H1 (cell line): ENCODE data around the gene PEX26. TPM values are rescaled to one million over a fixed set of nuclear protein-coding genes. Genes with fewer than 3 reads are reported as not detected.

ENCODE experiments used
- CTCF ChIA-PET: fragments of 300-600 bp; sonication (Branson Sonifier 250); formaldehyde crosslinking; loops from one replicate; lab custom pipeline; 2021; ENCODE audit not compliant: partially characterized antibody; lab: Charles Lee
- POLR2A ChIA-PET: fragments of 300-600 bp; sonication (Branson Sonifier 250); formaldehyde crosslinking; loops from one replicate; lab custom pipeline; 2021; ENCODE audit warnings: inconsistent platforms; ENCODE audit not compliant: partially characterized antibody; lab: Charles Lee
- DNase-seq, 2 experiments: peaks; one replicate each; pipeline versions ENCODE4 v3.0.0 to v3.0.0-alpha.2; 2010 to 2022; ENCODE audit warnings: low spot score in 2 of 2, low read depth in 1 of 2, mixed read lengths in 1 of 2
- FAIRE-seq: peaks from 2 replicates; lab custom pipeline; 2011; peaks lifted over from hg19 to GRCh38; lab: Jason Lieb, UNC
- H2AFZ ChIP-seq: 2 replicates; pipeline ENCODE4 v1.8.1; 2012; ENCODE audit warnings: low read length, inconsistent platforms
- H2AK5ac ChIP-seq: 2 replicates; pipeline ENCODE4 v1.6.1; 2013; ENCODE audit warnings: low read depth, low read length
- H2BK120ac ChIP-seq: replicated peaks from 2 replicates; pipeline ENCODE3; 2013; ENCODE audit warnings: low read depth, low read length, inconsistent platforms
- H2BK12ac ChIP-seq: 2 replicates; pipeline ENCODE4 v1.6.1; 2013; ENCODE audit warnings: low read depth, low read length
- H2BK15ac ChIP-seq: 2 replicates; pipeline ENCODE4 v1.6.1; 2013; ENCODE audit warnings: low read length
- H2BK20ac ChIP-seq: 2 replicates; pipeline ENCODE4 v1.6.1; 2013; ENCODE audit warnings: low read length
- H2BK5ac ChIP-seq: 2 replicates; pipeline ENCODE4 v1.6.1; 2013; ENCODE audit warnings: low read depth, low read length
- H3K14ac ChIP-seq: 2 replicates; pipeline ENCODE4 v1.6.1; 2013; ENCODE audit warnings: inconsistent platforms; ENCODE audit not compliant: insufficient read length
- H3K18ac ChIP-seq: 2 replicates; pipeline ENCODE4 v1.6.1; 2013; ENCODE audit warnings: low read length; ENCODE audit errors: extremely low read depth
- H3K23ac ChIP-seq: 2 replicates; pipeline ENCODE4 v1.6.1; 2013; ENCODE audit warnings: inconsistent platforms; ENCODE audit not compliant: insufficient read length
- H3K23me2 ChIP-seq: 2 replicates; pipeline ENCODE4 v1.6.1; 2013; ENCODE audit warnings: low read depth, low read length
- H3K27ac ChIP-seq: 2 replicates; pipeline ENCODE4 v1.6.1; 2011; ENCODE audit warnings: low read depth, low read length, inconsistent platforms
- H3K27me3 ChIP-seq, 4 experiments: replicated peaks in 1 of 4; 1 replicate in 1 of 4; 2 replicates in 3 of 4; pipeline versions ENCODE4 v1.6.1 to v1.8.1; 2011 to 2013; ENCODE audit warnings: low read length in 3 of 4, mild to moderate bottlenecking in 3 of 4, inconsistent platforms in 2 of 4, mixed read lengths in 2 of 4, moderate library complexity in 1 of 4; ENCODE audit not compliant: control insufficient read depth in 3 of 4, insufficient read depth in 3 of 4; ENCODE audit errors: extremely low read depth in 1 of 4
- H3K36me3 ChIP-seq, 4 experiments: 2 replicates each; pipeline versions ENCODE4 v1.6.1 to v1.8.1; 2011 to 2013; ENCODE audit warnings: mild to moderate bottlenecking in 4 of 4, low read length in 3 of 4, moderate library complexity in 2 of 4, control low read depth in 1 of 4, inconsistent platforms in 1 of 4; ENCODE audit not compliant: insufficient read depth in 4 of 4, control insufficient read depth in 2 of 4
- H3K4ac ChIP-seq: replicated peaks from 2 replicates; pipeline ENCODE3; 2013; ENCODE audit warnings: low read length, low read depth, mixed read lengths, inconsistent platforms; ENCODE audit not compliant: insufficient read length
- H3K4me1 ChIP-seq, 4 experiments: replicated peaks in 1 of 4; 1 replicate in 1 of 4; 2 replicates in 3 of 4; pipeline versions ENCODE4 v1.6.1 to v1.8.1; 2011 to 2013; ENCODE audit warnings: low read length in 3 of 4, inconsistent platforms in 2 of 4, mixed read lengths in 1 of 4; ENCODE audit not compliant: insufficient read depth in 4 of 4, control insufficient read depth in 3 of 4
- H3K4me2 ChIP-seq, 2 experiments: 2 replicates each; pipeline versions ENCODE4 v1.6.1 to v1.8.1; 2011 to 2013; ENCODE audit warnings: low read depth in 2 of 2, low read length in 2 of 2, control low read depth in 1 of 2, inconsistent platforms in 1 of 2, mild to moderate bottlenecking in 1 of 2; ENCODE audit not compliant: insufficient read depth in 1 of 2
- H3K4me3 ChIP-seq, 4 experiments: fragments of 200-600, 300-600 bp in 1 of 4; sonication (generic), shearing (Covaris generic), sonication (Bioruptor Twin) in 1 of 4; 2 replicates each; pipeline versions ENCODE4 v1.5.1 to v1.8.1; 2011 to 2016; ENCODE audit warnings: low read length in 4 of 4, low read depth in 3 of 4, control low read depth in 2 of 4, inconsistent platforms in 2 of 4, mild to moderate bottlenecking in 2 of 4, mixed read lengths in 1 of 4, moderate library complexity in 1 of 4; ENCODE audit not compliant: insufficient read depth in 2 of 4; ENCODE audit errors: extremely low read depth in 1 of 4
- H3K56ac ChIP-seq: replicated peaks from 2 replicates; pipeline ENCODE3; 2013; ENCODE audit warnings: low read depth, mild to moderate bottlenecking, mixed read lengths, low read length, inconsistent platforms; ENCODE audit not compliant: insufficient read length
- H3K79me1 ChIP-seq: 2 replicates; pipeline ENCODE4 v1.6.1; 2013; ENCODE audit warnings: low read depth, low read length, control low read depth
- H3K79me2 ChIP-seq, 2 experiments: 2 replicates each; pipeline versions ENCODE4 v1.6.1 to v1.8.1; 2012 to 2013; ENCODE audit warnings: low read length in 2 of 2, mild to moderate bottlenecking in 2 of 2, inconsistent platforms in 1 of 2; ENCODE audit not compliant: insufficient read depth in 2 of 2, control insufficient read depth in 1 of 2
- H3K9ac ChIP-seq, 4 experiments: replicated peaks in 1 of 4; 1 replicate in 1 of 4; 2 replicates in 3 of 4; pipeline versions ENCODE4 v1.6.1 to v1.8.1; 2011 to 2013; ENCODE audit warnings: low read depth in 3 of 4, low read length in 3 of 4, control low read depth in 2 of 4, mild to moderate bottlenecking in 2 of 4, moderate library complexity in 2 of 4, inconsistent platforms in 1 of 4; ENCODE audit errors: extremely low read depth in 1 of 4
- H3K9me3 ChIP-seq, 2 experiments: 2 replicates each; pipeline versions ENCODE4 v1.6.1 to v1.8.1; 2012 to 2013; ENCODE audit warnings: mild to moderate bottlenecking in 2 of 2, moderate library complexity in 2 of 2, control low read depth in 1 of 2, inconsistent platforms in 1 of 2, low read depth in 1 of 2, low read length in 1 of 2, mixed read lengths in 1 of 2; ENCODE audit not compliant: insufficient read depth in 2 of 2
- H4K20me1 ChIP-seq, 2 experiments: replicated peaks in 1 of 2; 2 replicates each; pipeline versions ENCODE3 to v1.8.1; 2011 to 2013; ENCODE audit warnings: inconsistent platforms in 2 of 2, low read length in 2 of 2, mild to moderate bottlenecking in 1 of 2; ENCODE audit not compliant: insufficient read depth in 2 of 2, control insufficient read depth in 1 of 2
- H4K5ac ChIP-seq: 2 replicates; pipeline ENCODE4 v1.6.1; 2013; ENCODE audit warnings: low read length, low read depth, mixed read lengths, inconsistent platforms; ENCODE audit not compliant: insufficient read length
- H4K8ac ChIP-seq: 2 replicates; pipeline ENCODE4 v1.8.0; 2013; ENCODE audit warnings: mild to moderate bottlenecking, moderate library complexity, low read length, inconsistent platforms; ENCODE audit not compliant: insufficient read depth; ENCODE audit errors: extremely low read depth
- H4K91ac ChIP-seq: replicated peaks from 2 replicates; pipeline ENCODE3; 2013; ENCODE audit warnings: low read length, mixed read lengths, inconsistent platforms; ENCODE audit not compliant: insufficient read length
- BRCA1 ChIP-seq: IDR thresholded peaks from 2 replicates; pipeline ENCODE4 v1.6.1; 2012; ENCODE audit warnings: low read depth, low read length, improper control_type of control experiment
- CTCF ChIP-seq, 3 experiments: IDR thresholded peaks; 1 replicate in 2 of 3; 2 replicates in 1 of 3; pipeline versions ENCODE4 v1.5.1 to v1.6.1; 2011; ENCODE audit warnings: low read length in 3 of 3, mild to moderate bottlenecking in 3 of 3, inconsistent platforms in 2 of 3, low read depth in 1 of 3, moderate library complexity in 1 of 3; ENCODE audit not compliant: insufficient read depth in 1 of 3; ENCODE audit errors: control extremely low read depth in 1 of 3
- HDAC2 ChIP-seq, 2 experiments: fragments of 300-600 bp in 1 of 2; sonication (generic) in 1 of 2; IDR thresholded peaks; 2 replicates each; pipeline ENCODE4 v1.6.1; 2011 to 2012; ENCODE audit warnings: low read depth in 2 of 2, low read length in 2 of 2, mild to moderate bottlenecking in 2 of 2, moderate library complexity in 2 of 2, borderline replicate concordance in 1 of 2, inconsistent platforms in 1 of 2
- KDM4A ChIP-seq: IDR thresholded peaks from one replicate; pipeline ENCODE4 v1.7.1; 2012; ENCODE audit warnings: low read depth, mild to moderate bottlenecking, moderate library complexity, low read length, inconsistent platforms; ENCODE audit not compliant: severe bottlenecking
- KDM5A ChIP-seq: fragments of 200-600 bp; IDR thresholded peaks from 2 replicates; pipeline ENCODE4 v1.7.1; 2012; ENCODE audit warnings: mild to moderate bottlenecking, low read length, inconsistent platforms, mixed read lengths
- POLR2AphosphoS5 ChIP-seq: IDR thresholded peaks from 2 replicates; pipeline ENCODE4 v1.6.1; 2011; ENCODE audit warnings: low read depth, low read length
- TAF1 ChIP-seq: IDR thresholded peaks from 2 replicates; pipeline ENCODE4 v1.6.1; 2011; ENCODE audit warnings: mild to moderate bottlenecking, low read depth, low read length
- TAF7 ChIP-seq: optimal IDR thresholded peaks from 2 replicates; pipeline ENCODE3; 2011; ENCODE audit warnings: low read depth, mild to moderate bottlenecking, inconsistent platforms, low read length, moderate library complexity, borderline replicate concordance
- TEAD4 ChIP-seq: IDR thresholded peaks from 2 replicates; pipeline ENCODE4 v1.6.1; 2012; ENCODE audit warnings: low read depth, low read length, inconsistent platforms, mixed read lengths
- ZNF274 ChIP-seq: IDR thresholded peaks from 2 replicates; pipeline ENCODE4 v1.7.0; 2012; ENCODE audit warnings: low read length, borderline replicate concordance; ENCODE audit errors: extremely low read depth
- WGBS, 2 experiments: shearing (Covaris generic) in 1 of 2; methylation state at CpG; one replicate each; pipeline versions ENCODE4 v1.1.6 to v1.1.7; 2013 to 2015; ENCODE audit warnings: low lambda C conversion rate in 2 of 2, mixed read lengths in 2 of 2, inconsistent platforms in 1 of 2, low coverage in 1 of 2, missing lambda C conversion rate in 1 of 2; ENCODE audit not compliant: insufficient replicate concordance in 2 of 2, insufficient coverage in 1 of 2, insufficient read length in 1 of 2; ENCODE audit errors: extremely low coverage in 1 of 2, missing lambda C conversion rate in 1 of 2; 5-methylcytosine and 5-hydroxymethylcytosine counted together
- polyA plus RNA-seq, 7 experiments: library from polyadenylated mRNA; depleted of rRNA in 3 of 7; stranded (reverse) in 5 of 7; unstranded in 2 of 7; fragments of >200 nt in 5 of 7; fragments of 200-250 nt in 2 of 7; gene quantifications; 1 replicate in 5 of 7; 2 replicates in 1 of 7; 4 replicates in 1 of 7; pipeline versions ENCODE4 v1.2.1 to v1.2.3, GENCODE V29; 2011 to 2013; ENCODE audit warnings: missing spikeins in 2 of 7, mixed read lengths in 2 of 7
- total RNA-seq: library from RNA; stranded (reverse); fragmentation: NEBNext Ultra II Directional; extraction: Animal tissue kit (Norgen Biotek cat#: 25700); gene quantifications from 2 replicates; pipeline ENCODE4 v1.2.1, GENCODE V29; 2021

The PEX26 gene
- total and polyA plus RNA-seq, 2 of the 8 experiments (the other 6 are each of a cell fraction or from before 2014, with no cell fraction given), result 33.1 to 49.0 TPM

GRCh38 chr22:18114976-18115652 is 37.3 kb downstream of the PEX26 start:
- Histone ChIP-seq H2BK5ac (no peak overlapping the region), H3K4me1 (peaks cover 0 to 7% (median 4%) of the 10 kb centered on the region in 4 experiments; a peak in 5 of 7 replicates), H3K56ac (no peak overlapping the region), H2AFZ (no peak overlapping the region), H2BK120ac (no peak overlapping the region), H2BK15ac (no peak overlapping the region), H3K27me3 (peaks cover 5 to 23% (median 17%) of the 10 kb centered on the region in 4 experiments), H4K5ac (no peak overlapping the region), H3K23ac (no peak overlapping the region), H4K20me1 (no peaks in the 10 kb centered on the region), H3K79me1 (no peaks in the 10 kb centered on the region), H2BK12ac (no peak overlapping the region), H3K4me3 (no peak overlapping the region), H3K14ac (no peak overlapping the region), H3K9ac (no peak overlapping the region), H4K91ac (no peak overlapping the region), H3K27ac (no peak overlapping the region), H3K36me3 (no peaks in the 10 kb centered on the region), H3K4ac (no peak overlapping the region), H3K4me2 (no peak overlapping the region), H4K8ac (no peak overlapping the region), H2BK20ac (no peak overlapping the region), H3K23me2 (peaks cover 9% of the 10 kb centered on the region; the same call in 1 of the 2 replicates), H2AK5ac (no peak overlapping the region), H3K9me3 (no peaks in the 10 kb centered on the region), H3K79me2 (no peaks in the 10 kb centered on the region), H3K18ac (no peak overlapping the region)
- FAIRE-seq (no peak), DNase-seq (no peak)
- ChIA-PET CTCF (interaction anchor here (3.0 kb wide), 1 partner anchor 42 kb away, joined by 15 read pairs; no protein-coding TSS in a partner anchor), POLR2A (no interaction called here)
- 93% methylated on average over 15 of the region's 15 CpGs; no CpG with 5 or more reads in 1 of the 2 experiments for WGBS, 2 experiments
- TF ChIP-seq BRCA1 (no peak), TEAD4 (no peak), TAF1 (no peak), CTCF (IDR thresholded peaks at IDR 0.05; ENCODE audit: control extremely low read depth in 1 of 3, insufficient read depth in 1 of 3, low read depth in 1 of 3, low read length in 3 of 3) (no peak), HDAC2 (IDR thresholded peaks at IDR 0.05; ENCODE audit: borderline replicate concordance in 1 of 2, low read depth in 2 of 2, low read length in 2 of 2) (no peak), TAF7 (no peak), ZNF274 (no peak), KDM4A (no peak), KDM5A (no peak), POLR2AphosphoS5 (no peak)
